Loucy (cell line): ENCODE data around the gene GJB3.

Experiments
- H2AFZ ChIP-seq: fragments of 200-600 bp; sonication (generic); 2 replicates; pipeline ENCODE4 v1.6.0; 2016; ENCODE audit warnings: antibody characterized with exemption, mild to moderate bottlenecking, low read length, moderate library complexity
- H3F3A ChIP-seq: fragments of 200-600 bp; 2 replicates; pipeline ENCODE4 v1.6.0; 2016; ENCODE audit warnings: antibody characterized with exemption, low read depth, mild to moderate bottlenecking
- H3K27me3 ChIP-seq: fragments of 200-600 bp; sonication (generic); 2 replicates; pipeline ENCODE4 v1.6.1; 2014; ENCODE audit warnings: low read length, mild to moderate bottlenecking; ENCODE audit not compliant: insufficient read depth, poor library complexity, severe bottlenecking
- H3K36me3 ChIP-seq: fragments of 200-600 bp; sonication (generic); 2 replicates; pipeline ENCODE4 v1.6.1; 2016; ENCODE audit warnings: low read length; ENCODE audit not compliant: insufficient read depth
- H3K4me1 ChIP-seq: fragments of 200-600 bp; sonication (generic); 2 replicates; pipeline ENCODE4 v1.5.1; 2014; ENCODE audit warnings: low read length, mild to moderate bottlenecking; ENCODE audit not compliant: insufficient read depth, poor library complexity, severe bottlenecking
- H3K4me2 ChIP-seq: fragments of 200-600 bp; sonication (generic); 2 replicates; pipeline ENCODE4 v1.6.0; 2014; ENCODE audit warnings: antibody characterized with exemption, low read length, low read depth, mild to moderate bottlenecking; ENCODE audit not compliant: poor library complexity, severe bottlenecking
- H3K4me3 ChIP-seq: fragments of 200-600 bp; sonication (generic); 2 replicates; pipeline ENCODE4 v1.5.1; 2014; ENCODE audit warnings: low read length, mild to moderate bottlenecking, mixed read lengths; ENCODE audit not compliant: poor library complexity, severe bottlenecking
- H3K79me2 ChIP-seq: fragments of 200-600 bp; sonication (generic); 2 replicates; pipeline ENCODE4 v1.6.1; 2014; ENCODE audit warnings: low read length; ENCODE audit not compliant: insufficient read depth
- H3K9ac ChIP-seq: fragments of 200-600 bp; sonication (generic); 2 replicates; pipeline ENCODE4 v1.6.0; 2014; ENCODE audit warnings: mild to moderate bottlenecking, low read depth, low read length, moderate library complexity; ENCODE audit not compliant: poor library complexity, severe bottlenecking
- H3K9me2 ChIP-seq: fragments of 200-600 bp; sonication (generic); replicated peaks from 2 replicates; pipeline ENCODE4 v1.6.1; 2016; ENCODE audit warnings: low read depth, low read length, mixed read lengths
- H3K9me3 ChIP-seq: fragments of 200-600 bp; sonication (generic); 2 replicates; pipeline ENCODE4 v1.6.1; 2014; ENCODE audit warnings: mild to moderate bottlenecking, antibody characterized with exemption, low read length, low read depth; ENCODE audit not compliant: insufficient read depth
- H4K20me1 ChIP-seq: fragments of 200-600 bp; sonication (generic); 2 replicates; pipeline ENCODE4 v1.6.0; 2014; ENCODE audit warnings: antibody characterized with exemption, low read length, mild to moderate bottlenecking; ENCODE audit not compliant: insufficient read depth, poor library complexity, severe bottlenecking
- CTCF ChIP-seq: fragments of 200-600 bp; sonication (generic); conservative IDR thresholded peaks from 2 replicates; pipeline ENCODE4 v1.5.1; 2014; ENCODE audit warnings: mild to moderate bottlenecking, antibody characterized with exemption, low read length
- EZH2phosphoT487 ChIP-seq: fragments of 200-600 bp; IDR thresholded peaks from 2 replicates; pipeline ENCODE4 v1.6.1; 2018; ENCODE audit warnings: antibody characterized with exemption, mild to moderate bottlenecking, moderate library complexity, borderline replicate concordance

The GJB3 gene

GRCh38 chr1:34746101-34746500 lies 34.9 kb upstream of the GJB3 start:
- H3K4me1 ChIP-seq = no peaks in the 10 kb centered on the region
- H3K9ac ChIP-seq = no peak overlapping the region
- H3K36me3 ChIP-seq = no peaks in the 10 kb centered on the region
- no peaks in the 10 kb centered on the region for H4K20me1 ChIP-seq
- no peak for TF ChIP-seq EZH2phosphoT487
- TF ChIP-seq CTCF = no peak
- no peaks in the 10 kb centered on the region for H3K79me2 ChIP-seq
- H3K27me3 ChIP-seq = no peaks in the 10 kb centered on the region
- no peak overlapping the region for H3K4me3 ChIP-seq
- no peaks in the 10 kb centered on the region for H3F3A ChIP-seq
- no peak overlapping the region for H2AFZ ChIP-seq
- no peaks in the 10 kb centered on the region for H3K9me3 ChIP-seq
- no peak overlapping the region for H3K4me2 ChIP-seq
- no peaks in the 10 kb centered on the region for H3K9me2 ChIP-seq

- no peak overlapping the region for H2AFZ ChIP-seq
- TF ChIP-seq EZH2phosphoT487 (no peak), CTCF (no peak)
- H3K4me3 ChIP-seq = no peak overlapping the region
- H3K27me3 ChIP-seq = no peaks in the 10 kb centered on the region
- H3K9me3 ChIP-seq = no peaks in the 10 kb centered on the region
- no peak overlapping the region for H3K9ac ChIP-seq
- no peaks in the 10 kb centered on the region for H3F3A ChIP-seq
- H3K4me2 ChIP-seq = no peak overlapping the region
- no peaks in the 10 kb centered on the region for H3K79me2 ChIP-seq
- H3K9me2 ChIP-seq = no peaks in the 10 kb centered on the region
- no peaks in the 10 kb centered on the region for H3K4me1 ChIP-seq
- H4K20me1 ChIP-seq = no peaks in the 10 kb centered on the region
- no peaks in the 10 kb centered on the region for H3K36me3 ChIP-seq
These were observed 34.0 kb upstream of the GJB3 start for GRCh38 chr1:34746785-34747637.

- TF ChIP-seq CTCF = no peak
- no peak for TF ChIP-seq EZH2phosphoT487
- H3K4me2 ChIP-seq = no peak overlapping the region
- no peaks in the 10 kb centered on the region for H3K9me2 ChIP-seq
- H2AFZ ChIP-seq = no peak overlapping the region
- H3K36me3 ChIP-seq = no peaks in the 10 kb centered on the region
- H3K79me2 ChIP-seq = no peaks in the 10 kb centered on the region
- no peak overlapping the region for H3K4me3 ChIP-seq
- H3F3A ChIP-seq = no peaks in the 10 kb centered on the region
- H3K4me1 ChIP-seq = no peaks in the 10 kb centered on the region
- H4K20me1 ChIP-seq = no peaks in the 10 kb centered on the region
- H3K9ac ChIP-seq = no peak overlapping the region
- H3K9me3 ChIP-seq = no peaks in the 10 kb centered on the region
- no peaks in the 10 kb centered on the region for H3K27me3 ChIP-seq
These were observed 33.4 kb upstream of the GJB3 start for GRCh38 chr1:34747638-34747941.
